NCI-H345 treated with DMSO at 0.1 percent for 48 hours (cell line): ENCODE results near the gene MYO16.
"Not testable (repeated sequence)": the region's sequence is repeated elsewhere in the genome, so short reads cannot be mapped to it uniquely, and the experiment has no call there.

ENCODE experiments used
- DNase-seq: peaks from one replicate; lab custom pipeline; 2025; ENCODE audit not compliant: unreplicated experiment; lab: John Stamatoyannopoulos, UW

Gene MYO16

DNA sequence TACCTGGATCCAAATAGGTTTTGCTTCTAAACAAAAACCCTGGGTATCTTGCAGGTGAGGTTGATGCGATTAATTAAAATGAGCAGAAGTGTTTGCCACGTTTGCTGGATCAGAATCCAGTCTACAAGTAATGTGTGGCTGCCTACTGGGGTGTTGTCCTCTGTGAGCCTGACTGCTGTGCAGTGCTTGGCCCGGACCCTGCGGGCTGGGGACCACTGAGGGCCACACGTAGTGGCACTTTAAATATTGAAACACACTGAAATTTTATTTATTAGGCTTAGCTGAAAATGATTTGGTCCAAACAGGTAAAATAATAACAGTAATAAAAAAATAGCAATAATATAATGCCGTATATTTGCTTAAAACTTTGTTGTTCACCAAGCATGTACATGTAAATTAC is 338.0 kb downstream of the MYO16 start:
- DNase-seq: no peak

DNA sequence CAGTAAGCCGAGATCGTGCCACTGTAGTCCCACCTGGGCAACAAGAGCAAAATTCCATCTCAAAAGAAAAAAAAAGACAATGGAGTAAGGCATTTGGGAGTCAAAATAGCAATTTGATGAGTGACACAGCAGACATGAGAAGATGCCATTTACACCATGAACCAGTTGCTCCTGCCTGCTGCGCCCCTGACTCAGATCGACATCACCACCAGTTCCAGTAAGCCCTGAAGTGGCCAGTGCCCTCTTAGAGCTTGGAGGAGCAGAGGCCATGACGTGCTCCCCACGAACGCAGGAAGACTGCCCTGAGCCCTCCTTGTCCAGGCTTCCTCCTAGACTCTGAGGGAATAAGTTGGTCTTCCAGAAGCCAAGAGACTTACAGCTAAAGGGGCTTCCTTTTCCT is 339.2 kb downstream of the MYO16 start:
- DNase-seq: no peak

DNA sequence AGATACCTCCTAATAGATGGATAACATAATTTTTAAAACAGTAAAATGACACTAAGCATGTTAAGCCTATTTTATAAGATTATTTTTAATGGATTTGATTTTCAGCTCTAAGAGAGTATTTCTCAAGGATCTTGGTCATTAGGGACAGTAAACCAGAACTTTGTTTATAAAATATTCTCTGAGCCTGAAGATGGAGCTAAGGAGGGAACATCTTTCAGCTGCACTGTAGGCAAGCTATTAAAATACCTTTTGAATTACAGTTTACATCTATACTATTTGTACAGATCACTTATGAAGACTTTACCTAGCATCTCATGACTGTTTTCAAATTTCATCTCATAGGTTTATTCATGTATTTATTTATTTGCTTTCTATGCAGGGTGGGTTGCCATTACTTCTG is 345.3 kb downstream of the MYO16 start:
- DNase-seq: no peak

DNA sequence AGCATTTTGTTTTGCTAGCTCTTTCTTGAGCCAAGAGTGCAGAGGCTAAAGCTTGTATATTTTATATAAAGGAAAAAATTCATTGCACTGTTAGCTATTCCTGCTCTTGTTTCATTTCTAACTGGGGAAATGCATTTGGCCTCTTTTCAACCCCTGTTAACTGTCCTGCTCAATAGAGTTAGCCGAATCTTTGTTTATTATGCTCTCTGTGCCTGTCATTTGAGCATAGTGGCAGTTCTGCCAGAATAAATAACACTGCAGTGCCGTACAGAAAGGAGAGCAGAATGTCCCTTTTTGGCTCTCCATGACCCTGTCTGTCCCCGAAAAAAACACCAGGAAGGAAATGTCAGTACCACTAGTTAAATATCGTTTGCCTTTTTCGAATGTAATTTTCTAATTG is 350.8 kb downstream of the MYO16 start:
- no peak for DNase-seq

DNA sequence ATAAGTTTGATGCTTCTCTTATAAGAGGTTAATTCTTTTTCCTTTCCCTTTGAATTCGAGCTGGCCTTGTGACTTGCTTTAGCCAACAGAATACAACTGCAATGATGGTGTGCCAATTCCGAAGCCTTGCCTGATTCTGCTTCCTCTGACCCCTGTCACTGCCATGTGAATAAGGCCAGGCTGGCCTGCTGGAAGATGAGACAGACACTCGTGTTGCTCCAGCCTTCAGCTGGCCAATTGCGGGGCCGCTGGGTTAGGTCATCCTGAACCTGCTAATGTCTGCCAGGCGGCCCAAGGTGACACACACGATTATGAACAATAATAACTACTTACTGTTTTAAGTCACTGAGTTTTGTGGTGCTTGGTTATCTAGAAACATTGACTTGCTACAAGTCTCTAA is 352.0 kb downstream of the MYO16 start:
- DNase-seq: no peak

DNA sequence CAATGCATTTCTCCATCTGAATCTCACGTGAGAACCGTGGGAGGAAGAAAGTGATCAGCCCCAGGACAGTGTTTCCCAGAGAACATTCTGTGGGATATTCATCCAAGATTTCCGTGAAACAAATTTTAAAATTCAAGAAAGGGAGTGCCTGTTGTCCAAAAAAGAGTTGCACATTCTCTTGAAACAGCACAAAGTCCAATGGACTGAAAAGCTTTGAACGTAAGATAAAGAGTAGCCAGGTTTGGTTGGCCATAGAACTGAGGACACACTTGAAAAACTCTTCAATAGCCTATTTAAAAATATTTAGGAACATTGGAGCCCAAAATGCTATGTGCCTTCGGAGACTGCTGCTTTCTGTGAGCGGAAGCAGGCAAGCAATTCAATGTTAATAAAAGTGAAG is 353.9 kb downstream of the MYO16 start:
- no peak for DNase-seq

DNA sequence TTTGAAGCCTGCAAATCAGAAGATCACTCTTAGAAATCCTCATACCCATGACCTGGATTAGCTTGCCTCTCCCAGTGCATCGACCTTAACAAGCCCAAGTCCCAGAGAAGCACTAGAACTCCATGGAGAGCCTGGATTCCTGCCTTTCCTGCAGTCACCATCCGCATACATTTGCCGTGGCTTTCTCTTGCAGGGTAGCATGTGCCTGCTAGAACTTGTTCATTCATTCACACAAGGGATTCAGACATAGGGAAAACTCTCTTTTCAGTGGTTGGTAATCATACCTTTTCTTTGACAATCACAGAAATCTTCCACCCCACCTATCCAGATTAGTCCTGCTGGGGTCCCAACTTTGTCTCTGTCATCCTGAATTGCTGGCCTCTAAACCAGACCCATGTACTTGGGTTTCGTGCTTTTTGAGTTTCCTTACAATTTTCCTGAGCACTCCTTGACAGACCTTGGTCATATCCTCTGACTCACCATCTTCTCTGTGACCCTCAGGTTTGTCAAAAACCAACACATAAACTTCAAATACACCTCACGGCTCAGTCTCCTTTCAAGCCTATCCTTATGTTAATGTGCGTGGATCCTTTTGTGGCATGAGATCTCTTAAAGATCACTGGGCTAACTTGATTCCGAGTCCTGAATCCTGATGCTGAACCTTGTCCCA is 355.0 kb downstream of the MYO16 start:
- no peak for DNase-seq

DNA sequence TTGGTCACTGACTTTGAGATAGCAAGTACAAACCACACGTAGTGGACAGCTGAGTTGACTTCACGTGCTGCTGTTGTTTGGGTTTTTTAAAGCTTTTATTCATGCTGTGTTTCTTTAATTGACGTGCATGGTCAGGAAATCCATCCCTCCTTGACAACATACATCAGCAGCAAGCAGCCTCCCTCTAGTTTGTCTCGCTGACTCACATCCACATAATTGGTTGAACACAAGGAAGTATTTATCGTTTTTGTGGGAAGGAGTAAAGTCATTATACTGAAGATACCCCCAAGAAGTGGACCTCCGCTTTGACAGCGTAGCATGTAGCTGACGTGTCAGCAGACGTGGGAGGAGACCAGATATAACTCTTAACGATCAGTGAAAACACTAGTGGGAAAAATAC is 355.8 kb downstream of the MYO16 start:
- DNase-seq: no peak

DNA sequence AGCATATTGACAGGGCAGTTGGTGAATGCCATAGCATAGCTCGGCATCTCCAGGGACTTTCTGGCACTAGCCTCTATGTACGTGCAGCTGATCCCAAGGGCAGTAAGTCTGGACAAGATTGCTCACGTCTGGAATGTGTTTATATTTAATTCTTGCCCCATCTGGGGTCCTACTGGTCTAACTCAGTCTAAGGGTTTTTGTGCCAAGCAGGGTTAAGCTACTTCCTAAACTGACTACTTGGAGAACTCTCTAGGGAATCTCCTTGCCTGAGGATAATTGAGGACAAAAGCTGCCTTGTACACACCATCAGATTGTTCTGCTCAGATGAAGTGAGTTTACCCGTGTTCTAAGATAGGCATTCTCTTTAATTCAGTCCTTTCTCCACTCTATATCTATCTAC is 358.1 kb downstream of the MYO16 start:
- DNase-seq: no peak

DNA sequence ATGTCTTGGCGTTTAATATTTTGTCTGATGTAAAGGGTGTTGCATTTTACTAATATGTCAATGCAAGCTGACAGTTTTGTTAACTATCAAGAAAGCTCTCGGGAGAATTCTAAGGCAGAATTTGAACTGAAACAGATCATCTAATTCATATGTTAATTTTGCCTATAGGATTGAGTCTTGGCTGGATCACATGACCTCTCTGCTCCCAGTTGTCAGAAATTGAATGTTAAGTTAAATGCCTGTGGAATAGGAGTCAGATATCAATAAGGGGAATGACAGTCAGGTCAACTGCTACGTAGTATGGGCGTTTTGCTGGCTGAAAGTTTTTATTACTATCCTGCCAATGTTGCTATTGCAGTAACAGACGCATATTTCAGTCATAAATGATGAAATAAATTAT is 358.5 kb downstream of the MYO16 start:
- DNase-seq: no peak

DNA sequence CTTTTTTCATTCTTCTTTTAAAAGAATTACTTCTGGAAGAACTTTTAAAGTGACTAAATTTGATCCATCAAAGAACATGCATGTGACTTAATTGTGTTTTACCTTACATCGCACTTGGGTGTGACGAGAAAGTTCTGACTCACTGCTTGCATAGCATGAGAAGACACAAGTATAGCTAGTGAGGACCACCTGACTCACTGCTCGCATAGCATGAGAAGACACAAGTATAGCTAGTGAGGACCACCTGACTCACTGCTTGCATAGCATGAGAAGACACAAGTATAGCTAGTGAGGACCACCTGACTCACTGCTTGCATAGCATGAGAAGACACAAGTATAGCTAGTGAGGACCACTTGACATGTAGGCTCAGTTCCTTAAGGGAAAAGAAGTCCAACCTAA is 362.0 kb downstream of the MYO16 start:
- DNase-seq: not testable (repeated sequence)

DNA sequence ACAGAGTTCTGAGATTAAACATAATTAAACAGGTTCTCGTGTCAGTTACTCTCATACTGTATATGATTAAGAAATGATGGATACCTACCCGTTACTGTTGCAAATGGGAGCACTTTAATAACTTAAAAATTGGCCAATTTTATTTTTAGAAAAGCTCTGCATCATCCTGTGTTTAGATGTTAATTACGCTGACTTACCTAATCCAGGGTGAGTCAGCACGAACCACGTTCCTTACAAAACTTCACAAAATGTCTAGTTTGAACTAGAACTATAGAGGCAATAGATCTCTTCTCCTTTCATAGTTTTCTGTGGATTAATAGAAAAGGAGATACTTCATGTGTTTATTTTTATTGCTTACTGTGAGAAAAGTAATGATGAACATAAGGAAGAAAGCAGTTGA is 363.9 kb downstream of the MYO16 start:
- DNase-seq: no peak

DNA sequence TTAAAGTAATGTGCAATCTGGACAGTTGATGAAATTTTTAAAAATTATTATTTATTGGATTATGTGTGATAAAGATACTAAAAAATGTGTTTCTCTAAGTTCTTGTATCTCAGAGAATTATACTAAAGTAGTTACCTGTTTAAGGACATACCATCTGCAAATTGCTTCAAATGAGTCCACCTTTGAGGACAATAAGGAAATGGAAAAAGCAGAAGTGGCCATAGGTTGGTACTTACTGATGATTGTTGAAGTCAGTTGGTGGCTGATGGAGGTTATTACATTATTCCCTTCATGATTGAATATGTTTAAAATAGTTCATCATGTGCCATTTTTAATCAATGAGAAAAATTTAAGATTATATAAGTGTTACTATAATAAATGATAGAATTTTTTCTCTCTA is 367.0 kb downstream of the MYO16 start:
- DNase-seq: no peak

DNA sequence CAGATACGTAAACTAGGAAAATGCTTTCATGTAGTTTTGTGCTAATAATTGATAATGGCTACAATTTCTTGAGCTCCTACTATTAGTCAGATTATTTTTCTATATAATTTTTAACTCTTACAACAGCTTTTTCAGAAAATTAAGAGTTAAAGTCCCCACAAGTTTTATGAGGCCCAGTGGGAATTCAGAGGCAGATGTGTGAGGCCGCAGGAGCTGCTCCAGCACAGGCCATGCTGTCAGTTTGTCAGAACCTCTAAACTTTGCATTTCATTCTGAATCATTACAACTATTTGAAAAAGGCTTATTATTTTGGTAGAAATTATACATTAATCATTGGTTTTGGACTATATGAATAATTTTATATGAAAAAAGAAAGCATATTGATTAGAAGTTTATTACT is 370.8 kb downstream of the MYO16 start:
- no peak for DNase-seq

DNA sequence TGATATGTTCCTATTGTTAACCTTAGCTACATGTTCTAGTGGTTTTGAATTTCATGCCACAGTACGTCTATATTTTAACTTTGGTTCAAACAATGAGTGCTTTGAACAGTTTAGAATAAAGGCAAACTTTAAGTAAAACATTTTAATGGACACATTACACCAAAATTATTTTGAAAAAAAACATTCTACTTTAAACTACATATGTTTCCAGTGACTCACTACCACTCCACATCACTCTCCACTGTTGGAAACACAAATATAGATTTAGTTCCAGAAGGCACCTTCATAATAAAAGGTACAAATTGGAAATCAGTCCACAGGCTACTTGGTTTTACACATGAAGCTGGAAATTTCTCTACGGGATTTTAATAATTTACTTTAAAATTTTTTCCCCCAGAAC is 373.5 kb downstream of the MYO16 start:
- DNase-seq: no peak

DNA sequence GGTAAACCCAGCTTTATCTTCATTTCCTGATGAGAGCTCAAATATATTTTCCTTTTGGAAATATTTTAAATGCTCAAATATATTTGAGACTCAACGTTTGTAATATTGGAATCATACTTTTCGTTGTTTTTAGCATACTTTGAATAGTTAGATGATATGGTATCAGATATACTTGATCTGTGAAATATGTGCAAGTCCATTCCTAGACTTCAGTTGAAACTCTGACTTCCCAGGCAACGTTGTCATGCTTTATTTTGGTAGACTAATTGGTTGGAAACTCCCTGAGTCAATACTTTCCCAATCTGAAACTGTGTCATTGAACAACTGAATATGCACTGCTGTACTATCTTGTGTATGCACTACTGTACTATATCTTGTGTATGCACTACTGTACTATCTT is 378.5 kb downstream of the MYO16 start:
- DNase-seq: no peak

DNA sequence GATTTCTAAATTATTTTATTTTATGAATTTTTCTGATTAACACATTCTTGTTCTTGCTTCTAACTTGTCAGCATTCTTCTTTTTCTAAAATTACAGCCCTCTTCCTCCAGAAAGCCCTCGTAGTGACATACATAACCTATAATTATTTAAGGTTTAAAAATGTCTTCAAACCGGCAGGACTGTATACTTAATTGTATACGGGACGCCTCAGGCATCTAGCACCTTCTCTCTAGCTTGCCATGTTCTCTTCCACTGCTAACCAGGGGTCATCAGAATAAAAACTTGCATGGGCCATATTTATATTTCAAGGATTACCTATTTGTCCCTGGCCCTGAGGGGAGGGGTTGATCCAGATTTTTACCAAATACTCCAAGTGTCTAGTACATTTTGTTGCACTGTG is 380.3 kb downstream of the MYO16 start:
- no peak for DNase-seq

DNA sequence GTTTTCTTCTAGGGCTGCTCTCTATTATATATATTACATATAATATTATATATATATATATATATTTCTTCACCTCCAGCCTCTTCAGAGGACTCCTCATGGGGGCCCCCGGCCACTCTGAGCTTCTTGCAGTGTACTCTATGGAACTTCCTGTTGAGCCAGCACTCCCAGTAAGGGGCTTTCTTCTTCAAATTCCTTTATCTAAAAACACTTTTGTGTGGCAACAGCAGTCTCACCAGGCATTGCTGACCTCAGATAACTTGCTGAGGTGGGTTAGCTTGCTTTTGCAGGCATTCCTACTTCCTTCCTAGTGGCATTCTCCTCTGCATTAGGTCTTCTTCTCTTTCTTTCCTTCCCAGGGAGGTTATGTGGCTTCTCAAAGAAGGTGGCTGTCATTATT is 381.5 kb downstream of the MYO16 start:
- DNase-seq: no peak

DNA sequence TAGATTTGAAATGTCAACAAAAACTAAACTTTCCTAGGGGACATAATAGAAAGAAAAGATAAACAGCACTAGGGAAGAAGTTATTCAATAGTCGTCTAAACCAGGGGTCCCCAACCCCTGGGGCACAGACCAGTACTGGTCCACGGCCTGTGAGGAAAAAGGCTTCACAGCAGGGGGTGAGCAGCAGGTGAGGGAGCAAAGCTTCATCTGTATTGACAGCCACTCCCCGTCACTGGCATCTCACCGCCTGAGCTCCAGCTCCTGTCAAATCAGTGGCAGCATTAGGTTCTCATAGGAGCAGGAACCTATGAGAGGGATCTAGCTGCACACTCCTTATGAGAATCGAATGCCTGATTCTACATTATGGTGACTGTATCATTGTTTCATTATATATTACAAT is 382.7 kb downstream of the MYO16 start:
- DNase-seq: no peak

DNA sequence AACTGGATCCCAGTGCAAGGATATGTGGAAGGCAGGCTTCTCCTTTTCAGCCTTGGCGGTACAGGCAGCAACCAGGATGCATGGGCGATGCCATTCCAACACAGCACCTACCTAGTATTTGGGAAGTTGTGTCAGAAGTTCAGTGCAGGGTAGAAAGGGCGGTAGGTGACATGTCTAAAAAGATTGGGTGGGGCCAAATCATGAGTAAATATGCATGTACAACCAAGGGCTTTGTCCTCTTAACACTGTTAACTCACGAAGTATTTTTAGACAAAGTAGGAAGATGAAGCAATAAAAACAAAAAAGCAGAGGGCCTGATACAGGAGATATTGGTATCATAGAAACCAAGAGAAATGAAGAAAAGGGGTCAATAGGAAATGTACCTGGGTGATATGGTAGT is 392.1 kb downstream of the MYO16 start:
- no peak for DNase-seq

DNA sequence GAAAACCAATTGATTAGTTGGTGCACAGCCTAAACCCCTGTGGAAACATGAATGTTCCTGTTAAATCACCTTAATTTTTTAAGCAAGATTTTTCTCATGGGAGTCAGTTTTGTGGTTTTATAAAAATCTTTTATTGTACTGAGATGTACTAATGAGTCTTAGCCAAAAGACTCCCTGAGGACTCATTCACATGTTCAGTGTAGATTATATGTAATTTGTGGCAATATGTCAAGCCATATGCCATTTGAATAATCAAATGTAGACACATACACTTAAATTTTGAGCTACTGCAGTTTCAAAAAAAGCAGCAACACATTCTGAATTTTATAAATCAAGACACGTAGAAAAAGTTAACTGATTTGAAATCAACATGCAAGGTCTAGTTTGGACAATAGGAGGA is 395.2 kb downstream of the MYO16 start:
- no peak for DNase-seq

DNA sequence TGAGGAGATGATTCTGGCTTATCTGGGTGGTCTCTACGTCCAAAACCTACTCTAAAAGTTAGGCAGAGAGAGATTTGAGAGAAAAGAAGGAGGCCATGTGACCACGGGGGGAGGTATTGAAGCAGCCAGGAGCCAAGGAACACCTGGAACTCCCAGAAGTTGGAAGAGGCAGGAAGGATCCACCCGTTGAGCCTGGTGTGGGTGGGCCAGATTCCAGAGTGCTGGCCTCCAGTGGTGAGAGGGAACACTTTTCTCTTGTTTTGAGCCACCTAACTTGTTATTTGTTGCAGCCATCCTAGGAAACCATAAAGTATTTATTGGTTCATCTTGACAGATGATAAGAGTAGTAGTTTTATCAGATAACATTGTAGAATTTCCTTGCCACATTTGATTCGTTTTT is 396.9 kb downstream of the MYO16 start:
- DNase-seq: no peak

DNA sequence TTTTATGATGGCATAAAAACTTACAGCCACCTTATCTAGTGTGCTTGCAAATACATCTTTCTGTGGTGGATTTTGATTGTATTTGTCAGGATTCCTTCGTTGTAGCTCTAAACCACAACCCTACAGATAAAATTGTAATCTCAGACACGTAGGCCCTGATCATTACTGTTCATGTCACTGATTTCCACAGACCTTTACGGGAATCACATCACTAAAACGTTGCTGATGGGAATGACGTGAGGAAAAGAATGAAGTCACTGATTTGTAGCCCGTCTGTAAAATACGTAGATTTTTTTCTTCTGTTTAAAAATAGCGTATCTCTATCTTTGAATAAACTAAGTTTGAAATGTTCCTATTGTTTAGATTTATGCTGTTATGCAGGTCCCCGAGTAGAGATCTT is 399.2 kb downstream of the MYO16 start:
- DNase-seq: no peak

DNA sequence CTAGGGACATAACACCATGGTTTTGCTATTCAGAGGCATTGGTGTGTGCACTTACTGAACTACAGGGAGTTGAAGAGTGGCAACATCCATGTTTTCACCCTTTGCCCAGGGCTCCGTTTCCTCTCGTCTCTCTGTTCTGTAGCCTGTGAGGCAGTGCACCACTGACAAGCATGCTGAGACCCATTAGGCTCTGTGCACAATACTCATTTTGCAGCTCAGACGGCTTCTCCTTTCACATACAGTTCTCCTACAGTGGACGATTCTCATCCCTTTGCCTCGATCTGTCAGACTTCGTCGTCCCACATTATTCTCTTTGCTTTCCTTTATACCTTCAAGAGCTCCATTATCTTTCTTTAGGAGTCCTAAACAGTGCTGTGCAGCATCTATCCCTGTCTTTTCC is 403.7 kb downstream of the MYO16 start:
- DNase-seq: no peak
